Measurements from ENCODE around the gene AASS.
"Not testable (repeated sequence)": the region's sequence is repeated elsewhere in the genome, so short reads cannot be mapped to it uniquely, and the experiment has no call there.

AASS gene

DNA sequence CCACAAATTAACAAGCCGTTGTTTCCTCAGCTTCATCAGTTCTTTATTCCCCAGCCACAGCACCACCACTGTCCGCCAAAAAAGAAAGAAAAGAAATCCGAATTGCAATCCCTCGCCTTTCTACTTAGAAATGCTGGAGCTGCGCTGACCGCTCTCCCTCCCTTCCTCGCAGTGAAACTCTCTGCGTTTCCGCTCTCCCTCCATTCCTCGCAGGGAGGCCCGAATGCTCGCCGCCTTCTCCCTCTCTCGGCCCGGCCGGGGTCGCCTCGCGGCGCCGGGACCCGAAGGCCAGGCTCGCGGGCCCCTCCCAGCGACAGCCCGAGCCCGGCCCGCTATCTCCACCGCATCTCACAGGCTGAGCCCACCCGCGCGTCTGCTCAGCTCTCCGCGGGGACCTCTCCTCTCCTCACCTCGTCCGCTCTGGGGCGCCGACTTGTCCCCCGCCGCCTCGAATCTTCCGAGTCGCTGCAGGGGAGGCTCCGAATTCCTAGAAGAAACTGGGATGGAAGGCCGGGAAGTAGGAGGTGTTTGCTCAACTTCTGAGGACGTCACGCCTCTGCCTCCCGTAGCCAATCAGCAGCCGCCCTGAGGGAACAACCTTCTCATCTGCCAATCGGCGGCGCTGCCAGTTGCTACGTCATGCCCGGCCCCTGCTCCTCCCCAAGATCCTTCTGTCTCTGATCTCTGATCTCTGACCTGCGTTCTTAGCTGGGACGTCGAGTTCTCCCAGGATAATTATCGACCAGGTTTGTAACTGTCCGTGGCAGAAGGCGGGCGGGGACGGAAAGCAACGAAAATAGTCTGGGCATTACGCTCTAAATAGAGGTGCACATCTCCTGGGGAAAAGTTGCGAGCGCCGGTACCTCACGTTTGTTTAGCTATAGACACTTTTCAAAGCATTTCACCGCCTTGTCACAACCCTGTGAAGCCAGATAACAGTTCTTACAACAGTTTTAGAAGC, at the start of gene AASS:
AASS (minus strand) TSS at position 499 of the 961 bp plus-strand sequence. CDS start 10,523 bp downstream, outside the sequence.
- DNase-seq = peak; percentile 79

DNA sequence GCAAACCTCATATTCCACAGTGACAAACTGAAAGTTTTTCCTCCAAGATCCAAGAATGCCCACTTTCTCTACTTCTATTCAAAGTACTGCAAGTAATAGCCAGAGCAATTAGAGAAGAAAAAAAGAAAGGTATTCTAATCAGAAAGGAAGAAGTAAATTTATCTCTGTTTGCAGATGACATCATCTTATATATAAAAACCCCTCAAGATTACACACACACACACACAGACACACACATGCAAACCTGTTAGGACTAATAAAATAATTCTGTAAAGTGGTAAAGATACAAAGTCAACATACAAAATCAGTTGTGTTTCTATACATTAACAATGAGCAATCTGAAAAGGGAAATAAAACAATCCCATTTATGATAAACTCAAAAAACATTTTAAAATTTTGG, 44.7 kb upstream of the AASS start:
- no peak for DNase-seq

DNA sequence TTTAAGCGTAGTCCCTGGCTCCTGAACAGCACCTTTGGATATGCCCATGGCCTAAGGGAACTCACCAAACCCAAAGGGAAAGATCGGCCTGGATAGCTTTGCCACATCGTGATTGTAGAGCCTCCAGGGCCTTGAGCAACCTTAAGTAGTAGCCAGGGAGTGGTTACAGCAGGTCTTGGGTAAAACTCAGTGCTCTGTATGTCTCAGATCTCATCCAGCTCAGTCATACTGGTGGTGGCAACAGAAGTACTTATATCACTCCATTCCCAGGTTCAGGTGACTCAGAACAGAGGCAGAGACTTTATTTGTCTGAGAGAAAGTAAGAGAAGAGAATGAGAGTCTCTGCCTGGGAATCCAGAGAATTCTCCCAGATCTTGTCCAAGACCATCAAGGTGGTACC, 39.1 kb upstream of the AASS start:
- DNase-seq = no peak

DNA sequence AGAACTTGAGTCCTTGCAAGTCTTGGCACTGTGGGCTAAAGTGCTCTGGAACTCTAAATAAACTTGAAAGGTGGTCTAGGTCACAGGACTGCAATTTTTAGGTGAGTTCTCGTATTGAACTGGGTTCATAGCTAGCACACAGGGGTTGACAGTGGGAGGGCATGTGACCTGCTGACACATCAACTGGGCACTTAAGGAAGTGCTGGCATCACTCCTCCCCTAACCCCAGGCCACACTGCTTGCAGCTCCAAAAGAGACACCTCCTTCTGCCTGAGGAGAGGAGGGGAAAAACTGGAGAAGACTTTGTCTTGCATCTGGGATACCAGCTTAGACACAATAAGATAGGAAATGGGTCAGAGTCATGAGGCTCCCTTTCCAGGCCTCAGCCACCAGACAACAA, 38.0 kb upstream of the AASS start:
- DNase-seq = no peak

DNA sequence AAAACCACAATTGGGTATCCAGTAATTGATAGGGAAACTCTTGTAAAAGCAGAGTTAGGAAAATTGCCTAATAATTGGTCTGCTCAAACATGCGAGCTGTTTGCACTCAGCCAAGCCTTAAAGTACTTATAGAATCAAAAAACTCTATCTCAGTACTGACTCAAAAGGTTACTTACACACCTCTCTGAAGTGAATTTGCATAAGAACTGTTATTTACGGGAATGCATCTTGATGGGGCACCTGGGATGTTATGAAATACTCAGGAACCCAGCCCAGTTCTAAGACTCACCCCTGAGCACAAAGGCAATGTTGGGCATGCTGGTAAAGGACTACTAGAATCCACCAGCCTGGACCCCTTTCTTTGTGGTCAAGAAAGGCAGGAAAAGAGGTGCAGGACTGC, 28.1 kb upstream of the AASS start:
- not testable (repeated sequence) for DNase-seq

DNA sequence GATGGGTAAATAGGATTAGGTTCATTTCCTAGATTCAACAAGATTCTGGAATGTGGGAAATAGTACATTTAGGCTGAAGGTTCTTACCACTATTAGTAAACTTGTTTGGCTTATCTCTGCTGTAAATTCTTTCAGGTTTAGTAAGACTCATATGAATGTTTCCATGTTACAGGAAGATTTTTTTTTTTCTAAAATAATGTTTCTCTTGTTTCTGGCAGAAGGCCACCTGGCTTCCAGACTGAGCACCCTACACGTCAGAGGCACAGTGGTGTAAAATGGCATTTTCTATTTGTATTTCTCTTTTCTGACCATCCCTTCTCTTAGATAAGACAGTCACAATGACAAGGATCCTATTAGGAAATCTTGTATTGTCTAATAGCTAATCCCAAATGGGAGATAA, 22.7 kb upstream of the AASS start:
- no peak for DNase-seq

- no peak for DNase-seq
Measured at GRCh38 chr7:122166275-122166674, 22.2 kb upstream of the AASS start.

GRCh38 chr7:122161628-122162027, 17.6 kb upstream of the AASS start:
- no peak for DNase-seq

- DNase-seq = no peak
Measured at GRCh38 chr7:122155566-122155965, 11.5 kb upstream of the AASS start.

GRCh38 chr7:122148878-122149277, 4.8 kb upstream of the AASS start:
- no peak for DNase-seq

DNA sequence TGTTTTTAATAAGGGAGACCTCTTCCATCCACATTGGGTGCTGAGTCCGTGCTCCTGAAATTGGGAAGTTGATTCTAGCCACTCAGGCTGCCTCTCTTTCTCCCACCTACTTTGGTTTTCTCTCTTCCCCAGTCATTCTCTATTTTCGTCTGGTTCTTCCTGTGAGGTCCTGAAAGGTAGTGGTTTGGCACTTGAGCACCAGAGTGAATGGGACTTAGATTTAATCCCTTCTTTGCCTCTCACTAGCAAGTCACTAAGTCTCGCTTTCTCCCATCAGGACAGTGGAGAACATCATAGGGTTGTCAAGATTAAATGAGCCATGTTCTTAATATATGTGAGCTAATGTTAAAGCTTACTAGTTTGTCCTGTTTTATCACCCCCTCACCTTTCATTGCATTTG, 4.0 kb upstream of the AASS start:
- DNase-seq = no peak

DNA sequence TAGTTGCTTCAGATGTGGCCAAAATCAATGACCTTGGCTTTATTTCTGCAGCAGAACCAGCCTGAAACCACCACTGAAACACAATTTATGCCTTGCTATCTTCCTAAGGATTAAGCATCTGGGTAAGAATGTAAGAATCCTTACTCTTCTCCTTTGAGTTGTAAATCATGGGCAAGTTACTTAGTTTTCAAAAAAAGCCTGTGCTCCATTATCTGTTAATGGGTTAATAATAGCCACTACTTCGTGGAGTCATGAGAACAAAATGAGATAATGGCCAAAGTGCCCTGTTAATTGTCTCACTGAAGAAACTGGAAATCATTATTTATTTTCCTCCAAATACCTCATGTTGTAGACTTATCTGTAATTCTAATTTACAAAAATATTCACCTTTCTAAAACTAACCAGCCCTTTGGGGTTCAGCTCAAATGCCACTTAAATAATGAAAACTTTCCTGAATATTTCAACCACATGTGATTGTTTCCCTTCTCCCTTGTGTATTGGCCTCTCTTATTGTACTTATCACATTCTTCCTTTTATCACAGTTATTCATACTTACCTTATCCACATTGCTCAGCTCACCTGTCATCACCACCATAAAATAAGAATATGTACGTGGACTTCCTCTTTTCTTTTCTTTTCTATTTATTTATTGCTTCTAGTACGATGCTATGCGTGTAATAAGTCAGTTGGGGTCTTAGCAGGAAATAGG, 2.0 kb upstream of the AASS start:
- DNase-seq = no peak

- DNase-seq = no peak
Measured at GRCh38 chr7:122143376-122143750, 686 bp downstream of the AASS start.

DNA sequence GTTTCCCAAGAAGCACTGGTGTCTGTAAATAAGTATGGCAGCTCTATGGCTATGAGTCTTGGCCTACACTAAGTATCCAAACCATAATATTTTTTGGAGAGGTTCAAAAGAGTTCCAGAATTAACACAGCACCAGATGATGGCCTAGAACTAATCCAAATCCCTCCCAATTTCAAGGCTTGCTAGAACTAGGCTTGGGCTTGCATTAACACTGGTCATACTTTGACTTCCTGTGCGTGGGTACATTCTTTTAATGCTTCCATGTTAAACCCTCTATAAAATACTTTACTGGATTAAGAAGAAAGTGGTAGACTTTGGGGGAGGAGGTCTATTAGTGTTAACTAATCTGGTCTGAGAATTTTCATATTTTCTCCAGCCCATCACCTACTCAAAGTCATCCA, 3.1 kb downstream of the AASS start:
- DNase-seq = no peak

- no peak for DNase-seq
Measured at GRCh38 chr7:122137251-122138077, 6.6 kb downstream of the AASS start.

GRCh38 chr7:122136639-122137245, 7.3 kb downstream of the AASS start:
- DNase-seq = no peak

DNA sequence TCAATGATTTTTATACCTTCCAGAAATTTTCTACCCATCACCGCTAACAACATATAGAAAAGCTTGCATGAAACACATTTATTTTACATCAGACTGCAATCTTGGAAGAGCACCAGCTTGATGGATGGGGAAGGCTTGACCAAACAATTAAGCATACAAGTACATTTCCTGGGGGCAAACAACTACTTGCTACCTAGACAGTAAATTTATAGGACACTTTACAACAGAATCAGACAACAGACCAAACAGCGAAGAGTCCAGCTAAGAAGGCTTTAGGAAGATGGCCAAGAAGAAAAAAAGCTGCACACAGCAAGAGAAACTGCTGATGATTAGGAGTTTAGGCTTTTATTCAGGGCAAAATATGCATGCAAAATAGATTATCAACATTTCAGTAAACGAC, 8.0 kb downstream of the AASS start:
- no peak for DNase-seq

GRCh38 chr7:122135275-122135674, 8.8 kb downstream of the AASS start:
- DNase-seq = no peak

GRCh38 chr7:122134793-122135192, 9.3 kb downstream of the AASS start:
- DNase-seq = not testable (repeated sequence)

DNA sequence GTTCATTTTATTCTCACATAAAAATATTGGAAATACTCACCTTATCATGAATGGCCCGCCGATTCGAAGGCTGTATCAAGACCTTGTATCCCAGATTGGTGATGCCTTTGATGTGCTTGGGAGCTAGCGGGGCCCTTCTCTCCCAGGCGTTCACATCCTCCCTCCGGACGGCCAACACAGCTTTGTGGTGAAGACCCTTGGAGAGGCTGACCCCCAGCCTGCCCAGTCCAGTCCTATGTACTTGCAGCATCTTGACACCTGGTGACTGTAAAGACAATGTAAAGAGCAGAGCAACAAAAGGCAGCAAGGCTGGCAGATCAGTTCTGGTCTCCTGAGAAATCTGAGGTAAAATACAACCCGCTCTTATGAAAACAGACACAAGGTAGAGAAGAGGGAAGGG, 10.6 kb downstream of the AASS start:
- no peak for DNase-seq

DNA sequence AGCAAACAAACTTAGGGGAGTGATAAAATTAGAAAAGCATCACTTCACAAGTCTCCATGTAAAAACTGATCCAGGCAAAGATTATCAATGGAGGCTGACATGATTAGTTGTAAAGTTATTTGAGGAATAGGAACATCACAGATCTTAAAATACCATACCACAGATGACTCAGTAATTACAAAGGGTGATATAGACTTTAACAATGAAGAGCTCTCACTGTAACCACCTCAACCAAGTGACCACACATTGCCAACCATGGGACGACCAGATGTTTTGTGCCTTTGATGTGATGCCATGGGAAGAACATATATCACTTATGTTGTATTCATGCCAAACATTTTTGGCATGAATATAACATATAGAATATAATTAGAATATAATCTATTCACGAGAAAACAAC, 11.7 kb downstream of the AASS start:
- DNase-seq = no peak

DNA sequence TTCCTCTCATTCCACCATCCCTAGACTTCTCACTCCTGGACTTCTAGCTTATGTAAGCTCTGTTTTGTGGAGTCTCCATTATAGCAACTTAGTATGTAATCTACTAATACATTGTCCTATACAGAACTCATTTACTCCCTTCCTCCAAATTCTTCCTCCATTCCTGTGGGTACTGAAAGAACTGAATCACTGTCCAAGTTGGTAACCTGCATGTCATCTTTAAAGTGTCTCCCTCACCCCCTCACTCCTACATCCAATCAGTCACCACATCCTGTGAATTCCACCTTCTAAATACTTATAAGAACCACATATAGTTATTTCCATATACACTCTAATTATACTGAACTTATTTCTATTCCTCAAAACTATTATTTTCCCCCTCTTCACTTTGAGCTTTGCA, 20.3 kb downstream of the AASS start:
- DNase-seq = no peak

DNA sequence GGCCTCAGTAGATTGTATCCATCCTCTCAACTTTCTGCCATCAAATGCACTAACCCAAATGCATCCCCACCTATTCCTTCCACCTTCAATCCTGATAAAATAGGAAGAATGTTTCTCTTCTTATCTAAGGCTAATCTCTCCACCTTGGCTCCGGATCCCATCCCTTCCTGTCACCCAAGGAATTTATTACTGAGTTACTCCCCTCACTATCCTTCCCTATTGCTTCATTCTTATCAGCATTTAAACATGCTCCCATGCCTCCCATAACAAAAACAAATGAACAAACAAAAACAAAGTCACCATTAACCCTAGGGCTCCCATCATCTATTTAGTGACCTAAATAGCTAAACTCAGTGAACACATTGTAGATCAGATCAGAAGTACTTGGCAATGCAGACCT, 25.3 kb downstream of the AASS start:
- no peak for DNase-seq
